ENCODE data around the gene ECEL1. TPM values are rescaled to one million over a fixed set of nuclear protein-coding genes. Genes with fewer than 3 reads are reported as not detected.

The ECEL1 gene
- total and polyA plus RNA-seq, 2 of the 4 experiments (the other 2 are of a cell fraction): not detected

GRCh38 chr2:232505856-232506255 lies 18.2 kb upstream of the ECEL1 start:
- no peak for DNase-seq

More at GRCh38 chr2:232505856-232506255, 18.2 kb upstream of the ECEL1 start:
- no peak overlapping the region for H2AK9ac ChIP-seq (replicated peaks; ENCODE audit: low read depth, low read length, poor library complexity)
- no peak overlapping the region for H3K23ac ChIP-seq (ENCODE audit: low read depth, low read length)
- ATAC-seq (ENCODE audit: low read depth): no peak
- dilution Hi-C loops (cut with HindIII; ENCODE audit: low sequenced_read_pairs, unreplicated experiment): no loop called here
- no peaks in the 10 kb centered on the region for H3K4me1 ChIP-seq (ENCODE audit: control insufficient read depth, insufficient read depth, low read length)
- no peak overlapping the region for H2BK5ac ChIP-seq (ENCODE audit: low read depth, low read length, poor library complexity, severe bottlenecking)
- H4K20me1 ChIP-seq (ENCODE audit: insufficient read depth, low read length): no peaks in the 10 kb centered on the region
- H4K8ac ChIP-seq (ENCODE audit: low read depth in 2 of 2, low read length in 2 of 2): no peak overlapping the region
- no peak overlapping the region for H3K4me3 ChIP-seq (ENCODE audit: insufficient read depth, low read depth, low read length)
- H3K9me3 ChIP-seq (ENCODE audit: control insufficient read depth, insufficient read depth, low read length): no peaks in the 10 kb centered on the region
- H3K56ac ChIP-seq (ENCODE audit: extremely low read depth, insufficient read depth, low read length): no peak overlapping the region
- no peaks in the 10 kb centered on the region for H3K79me1 ChIP-seq (ENCODE audit: low read depth in 1 of 2, low read length in 2 of 2)
- H3K27ac ChIP-seq (ENCODE audit: insufficient read depth, low read length): no peak overlapping the region
- H4K91ac ChIP-seq (ENCODE audit: insufficient read depth, low read depth, low read length): no peak overlapping the region
- no peak overlapping the region for H3K14ac ChIP-seq (replicated peaks; ENCODE audit: low read depth, low read length)
- H3K4ac ChIP-seq (ENCODE audit: low read depth, low read length): no peak overlapping the region
- H3K9me1 ChIP-seq (ENCODE audit: insufficient read depth, low read length): no peaks in the 10 kb centered on the region
- ChIA-PET CTCF (interaction anchor here (0.5 kb wide), 1 partner anchor 618 kb away, joined by 3 read pairs; no protein-coding TSS in a partner anchor), POLR2A (ENCODE audit: unreplicated experiment) (no interaction called here)
- no peak overlapping the region for H2BK120ac ChIP-seq (ENCODE audit: low read depth, low read length)
- no peak overlapping the region for H4K5ac ChIP-seq (ENCODE audit: low read depth, low read length)
- H2BK15ac ChIP-seq (ENCODE audit: low read depth, low read length): no peak overlapping the region
- WGBS, 2 experiments (ENCODE audit: extremely low coverage in 2 of 2, insufficient read length in 1 of 2): 14% methylated on average over 4 of the region's 10 CpGs; no CpG with 5 or more reads in 1 of the 2 experiments
- TF ChIP-seq CHD1 (IDR thresholded peaks at IDR 0.05; ENCODE audit: low read depth, low read length) (no peak), SMC3 (IDR thresholded peaks at IDR 0.05; ENCODE audit: low read depth, low read length) (no peak), MAFK (IDR thresholded peaks at IDR 0.05; ENCODE audit: low read depth, low read length) (no peak), USF2 (IDR thresholded peaks at IDR 0.05; ENCODE audit: low read depth, low read length) (no peak), CEBPB (IDR thresholded peaks at IDR 0.05; ENCODE audit: low read depth, low read length) (no peak), BHLHE40 (IDR thresholded peaks at IDR 0.05; ENCODE audit: low read depth, low read length) (no peak), MAZ (IDR thresholded peaks at IDR 0.05; ENCODE audit: borderline replicate concordance, low read depth, low read length) (no peak), ELK1 (IDR thresholded peaks at IDR 0.05; ENCODE audit: borderline replicate concordance, low read depth, low read length) (no peak), RFX5 (IDR thresholded peaks at IDR 0.05; ENCODE audit: low read depth, low read length) (no peak), MXI1 (IDR thresholded peaks at IDR 0.05; ENCODE audit: borderline replicate concordance, low read depth, low read length) (no peak), NFE2L2 (IDR thresholded peaks at IDR 0.05; ENCODE audit: low read depth, low read length) (no peak)
- TF ChIP-seq, protein P1, sequence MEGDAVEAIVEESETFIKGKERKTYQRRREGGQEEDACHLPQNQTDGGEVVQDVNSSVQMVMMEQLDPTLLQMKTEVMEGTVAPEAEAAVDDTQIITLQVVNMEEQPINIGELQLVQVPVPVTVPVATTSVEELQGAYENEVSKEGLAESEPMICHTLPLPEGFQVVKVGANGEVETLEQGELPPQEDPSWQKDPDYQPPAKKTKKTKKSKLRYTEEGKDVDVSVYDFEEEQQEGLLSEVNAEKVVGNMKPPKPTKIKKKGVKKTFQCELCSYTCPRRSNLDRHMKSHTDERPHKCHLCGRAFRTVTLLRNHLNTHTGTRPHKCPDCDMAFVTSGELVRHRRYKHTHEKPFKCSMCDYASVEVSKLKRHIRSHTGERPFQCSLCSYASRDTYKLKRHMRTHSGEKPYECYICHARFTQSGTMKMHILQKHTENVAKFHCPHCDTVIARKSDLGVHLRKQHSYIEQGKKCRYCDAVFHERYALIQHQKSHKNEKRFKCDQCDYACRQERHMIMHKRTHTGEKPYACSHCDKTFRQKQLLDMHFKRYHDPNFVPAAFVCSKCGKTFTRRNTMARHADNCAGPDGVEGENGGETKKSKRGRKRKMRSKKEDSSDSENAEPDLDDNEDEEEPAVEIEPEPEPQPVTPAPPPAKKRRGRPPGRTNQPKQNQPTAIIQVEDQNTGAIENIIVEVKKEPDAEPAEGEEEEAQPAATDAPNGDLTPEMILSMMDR (conservative IDR thresholded peaks at IDR 0.05; ENCODE audit: low read depth, low read length): no peak
- no peak overlapping the region for H2AK5ac ChIP-seq (ENCODE audit: low read depth, low read length)
- no peak overlapping the region for H3K4me2 ChIP-seq (ENCODE audit: low read depth, low read length)
- H3K18ac ChIP-seq (ENCODE audit: low read depth, low read length): no peak overlapping the region
- no peak overlapping the region for H2AFZ ChIP-seq (replicated peaks; ENCODE audit: low read length, poor library complexity)
- H3K36me3 ChIP-seq (ENCODE audit: control insufficient read depth, insufficient read depth, low read length): no peaks in the 10 kb centered on the region
- H3K9ac ChIP-seq (ENCODE audit: low read depth, low read length): no peak overlapping the region
- intact Hi-C loops (cut with micrococcal nuclease): loop anchor here (10.0 kb wide), 1 partner anchor 601 kb away; no protein-coding TSS in a partner anchor
- no TSS peak for BruUV-seq (replicated peaks)
- no peak overlapping the region for H2BK20ac ChIP-seq (ENCODE audit: low read depth, low read length)
- H3K27me3 ChIP-seq (ENCODE audit: control insufficient read depth, insufficient read depth, low read length): peaks cover 57% of the 10 kb centered on the region
- in situ Hi-C loops (cut with MboI; ENCODE audit: low sequenced_read_pairs): no loop called here
